DMS 273 (cell line): Measurements from ENCODE around the gene ZNF628.
"Not testable (repeated sequence)": the region's sequence is repeated elsewhere in the genome, so short reads cannot be mapped to it uniquely, and the experiment has no call there.

ENCODE experiments used
- DNase-seq: peaks from one replicate; lab custom pipeline; 2025; ENCODE audit not compliant: unreplicated experiment; lab: John Stamatoyannopoulos, UW

The ZNF628 gene

DNA sequence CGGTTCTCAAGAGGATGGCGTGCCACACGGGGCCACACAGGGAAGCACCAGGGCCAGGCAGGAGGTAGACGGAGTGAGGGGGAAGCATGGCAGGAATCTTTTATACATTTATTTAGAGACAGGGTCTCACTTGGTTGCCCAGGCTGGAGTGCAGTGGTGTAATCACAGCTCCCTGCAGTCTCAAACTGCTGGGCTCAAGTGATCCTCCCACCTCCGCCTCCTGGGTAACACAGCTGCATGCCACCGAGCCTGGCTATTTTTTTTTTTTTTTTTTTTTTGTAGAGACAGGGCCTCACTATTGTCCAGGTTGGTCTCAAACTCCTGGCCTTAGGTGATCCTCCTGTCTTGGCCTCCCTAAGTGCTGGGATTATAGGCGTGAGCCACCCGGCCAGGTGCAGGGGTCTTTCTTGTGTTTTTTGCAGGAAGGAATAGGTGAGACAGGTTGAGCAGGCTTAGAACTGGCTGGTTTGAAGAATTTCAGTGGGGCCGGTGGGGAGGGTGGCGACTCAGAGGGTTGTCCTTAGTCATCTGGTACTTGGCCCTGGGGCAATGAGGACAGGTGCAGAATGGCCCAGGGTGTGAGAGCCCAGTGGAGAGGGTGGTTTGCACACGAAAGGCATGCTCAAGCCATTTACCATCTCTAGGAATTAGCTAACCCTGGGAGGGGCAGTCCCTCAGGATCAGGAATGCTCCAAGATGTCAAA, 19.4 kb downstream of the ZNF628 start:
- no peak for DNase-seq

DNA sequence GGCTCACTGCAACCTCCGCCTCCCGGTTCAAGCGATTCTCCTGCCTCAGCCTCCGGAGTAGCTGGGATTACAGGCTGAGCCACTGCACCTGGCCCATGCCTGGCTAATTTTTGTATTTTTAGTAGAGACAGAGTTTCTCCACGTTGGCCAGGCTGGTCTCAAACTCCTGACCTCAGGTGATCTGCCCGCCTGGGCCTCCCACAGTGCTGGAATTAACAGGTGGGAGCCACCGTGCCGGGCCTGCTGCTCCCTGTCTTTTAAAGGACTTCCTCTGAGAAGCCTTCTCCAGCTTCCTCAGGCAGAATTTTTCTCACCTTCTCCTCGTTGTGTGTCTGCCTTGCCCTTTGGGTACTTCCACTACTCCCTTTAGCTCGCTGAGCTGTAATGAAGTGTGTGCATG, 20.4 kb downstream of the ZNF628 start:
- DNase-seq, result not testable (repeated sequence)

- no peak for DNase-seq
Measured at GRCh38 chr19:55497763-55498162, 21.3 kb downstream of the ZNF628 start.

- no peak for DNase-seq
Measured at GRCh38 chr19:55498246-55498840, 21.9 kb downstream of the ZNF628 start.

GRCh38 chr19:55500368-55500952, 24.0 kb downstream of the ZNF628 start:
- DNase-seq, result no peak

DNA sequence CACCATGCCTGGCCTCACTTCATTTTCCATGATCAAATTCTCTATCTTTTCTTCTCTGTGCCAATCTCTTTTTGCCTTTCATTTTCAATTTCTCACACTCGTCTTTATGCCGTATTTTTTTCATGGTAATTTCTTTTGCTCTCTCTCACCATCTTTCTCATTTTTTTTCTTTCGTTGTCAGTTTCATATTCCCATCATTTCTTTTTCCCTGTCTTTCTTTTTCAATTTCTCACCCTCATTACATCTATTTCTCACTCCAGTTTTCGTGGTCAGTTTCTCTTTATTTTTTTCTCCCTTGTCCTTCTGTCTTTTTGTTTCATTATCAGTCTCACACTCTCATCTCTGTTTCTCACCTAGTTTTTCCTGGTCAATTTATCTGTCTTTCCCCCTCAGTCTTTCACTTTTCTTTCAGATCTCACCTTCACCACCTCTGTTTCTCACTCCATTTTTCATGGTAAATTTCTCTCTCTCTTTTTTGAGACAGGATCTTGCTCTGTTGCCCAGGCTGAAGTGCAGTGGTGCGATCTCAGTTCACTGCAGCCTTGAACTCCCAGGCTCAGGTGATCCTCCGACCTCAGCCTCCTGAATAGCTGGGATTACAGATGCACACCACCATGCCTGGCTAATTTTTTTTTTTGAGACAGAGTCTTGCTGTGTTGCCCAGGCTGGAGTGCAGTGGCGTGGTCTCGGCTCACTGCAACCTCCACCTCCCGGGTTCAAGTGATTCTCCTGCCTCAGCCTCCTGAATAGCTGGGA, 26.0 kb downstream of the ZNF628 start:
- no peak for DNase-seq

GRCh38 chr19:55503157-55503501, 26.7 kb downstream of the ZNF628 start:
- DNase-seq, result no peak

GRCh38 chr19:55503502-55504251, 27.3 kb downstream of the ZNF628 start:
- peak; percentile 98 for DNase-seq

- DNase-seq, result no peak
Measured at GRCh38 chr19:55504252-55504603, 27.8 kb downstream of the ZNF628 start.

- DNase-seq, result no peak
Measured at GRCh38 chr19:55504981-55505380, 28.6 kb downstream of the ZNF628 start.

DNA sequence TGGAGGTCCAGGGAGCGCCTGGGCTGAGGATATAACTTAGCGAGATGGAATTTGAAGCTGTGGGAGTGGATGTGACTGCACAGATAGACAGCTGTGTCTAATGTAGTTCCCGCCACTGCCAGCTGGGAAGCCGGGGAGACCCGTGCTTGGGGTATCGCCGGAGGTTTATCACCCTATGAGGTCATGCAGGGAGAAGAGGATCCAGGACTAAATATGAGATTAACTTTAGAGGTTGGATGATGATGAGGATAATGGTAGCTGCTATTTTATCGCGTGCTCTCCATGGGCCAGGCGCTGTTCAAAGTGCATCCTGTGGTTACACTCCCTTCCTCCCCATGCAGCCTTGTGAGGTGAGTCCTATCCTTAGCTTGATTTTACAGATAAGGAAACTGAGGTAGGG, 31.7 kb downstream of the ZNF628 start:
- no peak for DNase-seq

DNA sequence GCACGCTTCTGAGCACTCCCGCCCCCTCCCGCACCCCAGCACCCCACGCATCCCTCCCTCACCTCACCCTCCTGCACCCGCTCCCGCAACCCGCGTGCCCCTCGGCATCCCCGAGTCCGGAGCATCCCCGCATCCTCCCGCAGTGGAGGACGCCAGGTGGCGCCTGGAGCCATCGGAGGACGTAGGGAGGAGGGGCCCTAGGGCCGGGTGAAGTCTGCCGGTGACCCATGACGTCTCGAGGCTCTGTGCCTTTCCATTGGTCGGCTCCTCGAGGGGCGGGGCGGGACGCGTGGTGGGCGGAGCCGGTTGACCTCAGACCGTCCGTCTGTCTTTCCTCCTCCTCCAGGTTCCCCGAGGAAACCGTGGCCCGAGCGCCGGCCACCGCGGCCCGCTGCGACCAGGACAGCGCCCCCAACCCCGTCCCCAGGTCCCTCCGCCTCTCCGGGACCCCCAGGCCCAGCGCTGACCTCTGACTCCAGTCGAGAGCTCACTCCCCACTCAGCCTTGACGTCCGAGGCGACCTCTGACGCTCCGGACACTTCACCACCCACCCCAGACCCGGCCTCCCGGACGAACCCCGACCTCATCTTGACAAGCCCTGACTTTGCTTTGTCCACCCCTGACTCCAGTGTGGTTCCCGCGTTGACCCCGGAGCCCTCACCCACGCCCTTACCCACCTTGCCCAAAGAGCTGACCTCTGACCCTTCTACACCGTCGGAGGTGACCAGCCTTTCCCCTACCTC, 40.6 kb downstream of the ZNF628 start:
- DNase-seq, result peak; percentile 95

DNA sequence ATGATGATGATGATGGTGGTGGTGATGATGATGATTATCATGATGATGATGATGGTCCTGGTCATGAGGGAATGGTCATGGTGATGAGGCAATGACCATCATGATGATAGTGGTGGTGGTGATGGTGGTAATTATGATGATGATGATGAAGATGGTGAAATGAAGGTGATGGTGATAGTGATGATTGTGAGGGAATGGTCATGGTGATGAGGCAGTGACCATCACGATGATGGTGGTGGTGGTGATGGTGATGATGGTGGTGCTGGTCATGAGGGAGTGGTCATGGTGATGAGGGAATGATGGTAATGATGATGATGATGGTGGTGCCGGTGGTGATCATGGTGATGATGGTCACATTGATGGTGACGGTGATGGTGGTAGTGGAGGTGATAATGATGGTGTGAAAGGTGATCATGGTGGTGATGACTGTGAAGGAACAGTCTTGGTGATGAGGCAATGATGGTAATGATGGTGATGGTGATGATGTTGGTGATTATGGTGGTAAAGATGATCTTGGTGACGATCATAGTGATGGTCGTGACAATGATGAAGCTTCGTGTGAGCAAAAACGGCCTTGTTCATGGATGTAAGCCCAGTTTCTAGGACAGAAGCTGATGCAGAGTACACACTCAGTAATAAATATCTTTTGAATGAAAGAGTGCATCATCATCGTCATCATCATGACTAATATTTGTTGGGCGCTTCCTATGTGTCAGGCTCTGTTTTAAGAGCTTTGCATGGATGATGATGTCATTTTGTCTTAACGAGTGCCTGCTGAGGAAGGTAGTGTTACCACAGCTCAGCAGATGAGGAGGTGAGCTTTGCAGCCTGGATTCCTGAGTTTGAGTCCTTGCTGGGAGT, 43.3 kb downstream of the ZNF628 start:
- peak; percentile 40 for DNase-seq

GRCh38 chr19:55520691-55521292, 44.4 kb downstream of the ZNF628 start:
- DNase-seq, result no peak

DNA sequence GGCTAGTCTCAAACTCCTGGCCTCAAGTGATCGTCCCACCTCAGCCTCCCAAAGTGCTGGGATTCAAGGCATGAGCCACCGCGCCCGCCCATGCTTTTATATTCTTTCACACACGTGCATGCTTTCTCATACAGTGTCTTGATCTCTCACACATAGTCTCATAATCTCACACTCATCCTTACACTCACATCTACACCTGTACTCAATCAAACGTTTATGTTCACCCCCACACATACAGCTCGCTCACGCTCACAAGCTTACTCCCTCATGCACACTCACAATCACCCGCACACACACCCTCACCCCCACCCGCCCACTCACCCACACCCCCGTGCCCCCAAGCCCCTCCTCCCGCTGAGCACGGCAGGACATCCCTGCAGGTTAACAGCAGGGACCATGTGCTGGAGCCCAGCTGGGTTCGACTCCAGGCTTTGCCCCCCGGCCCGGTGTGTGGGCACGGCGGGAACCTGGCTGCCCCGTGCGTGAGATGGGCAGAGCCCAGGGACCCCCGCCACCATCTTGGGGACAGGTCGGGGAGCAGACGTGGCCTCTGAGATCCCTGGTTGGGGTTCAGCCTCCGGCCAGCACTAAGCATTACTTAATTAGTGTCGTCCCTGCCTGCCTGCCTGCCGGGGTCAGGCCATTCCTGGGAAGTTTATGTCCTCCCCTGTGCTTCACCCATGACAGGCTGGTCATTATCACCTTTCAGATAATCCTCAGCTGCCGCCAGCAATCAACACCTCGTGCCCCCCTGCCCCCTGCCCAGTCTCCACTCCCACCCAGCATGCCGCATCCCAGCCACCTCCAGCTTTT, 49.1 kb downstream of the ZNF628 start:
- DNase-seq, result no peak

DNA sequence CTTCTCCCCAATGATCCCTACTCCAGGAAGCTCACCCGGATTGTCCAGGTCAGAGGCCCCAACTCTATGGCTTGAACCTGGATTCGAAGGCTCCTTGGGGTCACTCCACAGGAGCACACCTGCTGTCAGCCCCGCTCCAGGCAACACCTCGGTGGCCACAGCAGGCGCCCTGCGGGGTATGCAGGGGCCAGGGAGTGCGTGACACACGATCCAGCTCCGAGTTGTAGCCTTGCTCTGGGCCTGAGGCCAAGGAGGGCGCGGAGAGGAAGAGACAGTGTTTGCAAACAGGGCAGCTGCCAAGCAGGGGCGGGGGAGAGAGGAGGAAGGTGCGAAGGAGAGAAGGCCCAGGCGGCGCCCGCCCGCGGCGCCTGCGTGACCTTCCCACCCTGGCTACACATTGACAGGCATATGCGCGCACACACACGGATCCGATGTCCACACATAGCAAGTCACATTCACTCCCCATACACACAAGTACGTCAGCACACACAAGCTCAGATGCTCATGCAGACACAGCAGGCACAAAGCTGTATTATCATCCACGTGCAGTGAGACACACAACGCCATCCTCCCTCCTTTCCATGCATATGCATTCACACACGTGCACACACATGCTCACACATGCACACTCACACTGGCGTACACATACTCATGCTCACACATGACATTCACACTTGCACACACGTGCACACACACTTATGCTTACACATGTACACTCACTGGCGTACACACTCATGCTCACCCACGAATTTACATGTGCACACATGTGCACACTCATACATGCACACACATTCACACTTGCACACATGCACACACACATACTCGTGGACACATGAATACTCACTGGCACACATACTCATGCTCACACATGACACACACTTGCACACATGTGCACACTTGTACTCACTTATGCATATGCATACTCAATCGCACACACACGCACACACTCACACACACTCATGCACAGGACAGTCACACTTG, 50.1 kb downstream of the ZNF628 start:
- peak; percentile 95 for DNase-seq
